GM10248 (cell line): ENCODE results near the gene MCTP2.

Experiments used
- CTCF ChIA-PET: fragments of 300-600 bp; sonication (Branson Sonifier 250); formaldehyde crosslinking; extraction: SDS; loops from one replicate; lab custom pipeline; 2021; ENCODE audit warnings: antibody characterized with exemption; lab: Yijun Ruan, JAX
- POLR2A ChIA-PET: fragments of 350-650 bp; sonication (Branson Sonifier 250); formaldehyde crosslinking; extraction: SDS; loops from one replicate; lab custom pipeline; 2020; ENCODE audit warnings: antibody characterized with exemption; lab: Yijun Ruan, JAX
- DNase-seq: peaks from one replicate; pipeline ENCODE4 v3.0.0; 2012; ENCODE audit errors: extremely low spot score
- CTCF ChIP-seq: IDR thresholded peaks from 2 replicates; pipeline ENCODE4 v1.5.1; 2012; ENCODE audit warnings: mild to moderate bottlenecking, low read depth; ENCODE audit errors: extremely low read depth, missing control alignments, control extremely low read depth

MCTP2 gene

DNA sequence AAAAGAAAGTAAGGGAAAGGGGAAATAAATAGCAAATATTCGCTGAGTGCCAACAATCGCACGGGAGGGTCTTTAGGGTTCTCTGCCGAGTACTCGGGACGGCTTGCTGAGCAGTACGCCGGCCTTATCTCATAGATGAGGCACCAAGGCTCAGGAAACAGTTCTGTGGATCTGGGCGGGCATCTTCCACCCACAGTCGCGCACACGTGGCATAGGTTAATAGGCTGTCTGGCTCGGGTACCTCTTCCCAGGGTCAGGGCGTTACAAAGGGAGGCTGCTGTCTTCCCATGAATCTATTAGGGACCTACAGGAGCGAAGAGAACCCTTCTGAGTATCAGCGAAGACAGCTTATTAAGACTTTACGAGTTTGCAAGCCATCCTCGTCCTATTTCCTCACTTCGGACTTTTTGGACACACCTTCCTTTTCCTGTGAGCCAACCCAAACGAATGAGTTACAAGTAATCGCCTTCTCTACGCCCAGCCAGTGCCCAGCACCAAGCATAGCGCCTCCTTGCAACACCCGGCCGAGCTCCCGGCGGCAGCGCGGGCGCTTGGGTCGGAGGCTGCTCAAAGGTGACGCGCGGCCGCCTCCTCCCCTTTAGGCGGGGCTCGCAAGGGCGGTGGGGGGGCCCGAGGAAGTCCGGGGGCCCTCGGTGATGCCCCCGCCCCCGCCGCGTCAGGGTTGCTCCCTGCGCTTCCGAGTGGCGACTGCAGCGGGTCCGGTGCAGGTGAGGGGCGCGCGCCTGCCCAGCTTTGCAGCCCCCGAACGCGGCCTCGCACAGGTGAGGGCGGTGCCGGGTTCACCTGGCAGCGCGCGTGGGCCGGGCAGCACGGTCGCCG lies at the start of gene MCTP2:
TSS of gene MCTP2 (plus strand) at position 679 of the 840 bp plus-strand sequence. CDS start 66,705 bp downstream, outside the sequence.
- no peak for TF ChIP-seq CTCF
- ChIA-PET POLR2A (no interaction called here), CTCF (interaction anchor here (1.3 to 2.9 kb wide), 5 partner anchors 7 to 93 kb away, joined by 4 to 11 read pairs (median 8); no protein-coding TSS in a partner anchor)
- DNase-seq, result peak; percentile 74

DNA sequence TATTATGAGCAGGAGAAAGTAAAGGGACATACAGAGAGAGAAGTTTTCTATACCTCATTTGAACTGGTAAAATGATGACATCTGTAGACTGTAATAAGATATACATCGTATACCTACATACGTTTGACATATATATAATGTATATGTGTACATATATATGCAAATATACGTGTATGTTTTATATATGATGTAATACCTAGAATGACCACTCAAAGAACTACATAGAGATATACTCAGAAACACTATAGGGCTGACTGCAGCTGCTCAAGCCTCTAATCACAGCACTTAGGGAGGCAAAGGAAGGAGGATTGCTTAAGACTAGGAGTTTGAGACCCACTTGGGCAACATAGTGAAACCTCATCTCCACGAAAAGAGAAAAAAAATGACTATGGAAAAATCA lies 48.5 kb upstream of the MCTP2 start:
- ChIA-PET CTCF (no interaction called here), POLR2A (no interaction called here)
- no peak for DNase-seq
- no peak for TF ChIP-seq CTCF

DNA sequence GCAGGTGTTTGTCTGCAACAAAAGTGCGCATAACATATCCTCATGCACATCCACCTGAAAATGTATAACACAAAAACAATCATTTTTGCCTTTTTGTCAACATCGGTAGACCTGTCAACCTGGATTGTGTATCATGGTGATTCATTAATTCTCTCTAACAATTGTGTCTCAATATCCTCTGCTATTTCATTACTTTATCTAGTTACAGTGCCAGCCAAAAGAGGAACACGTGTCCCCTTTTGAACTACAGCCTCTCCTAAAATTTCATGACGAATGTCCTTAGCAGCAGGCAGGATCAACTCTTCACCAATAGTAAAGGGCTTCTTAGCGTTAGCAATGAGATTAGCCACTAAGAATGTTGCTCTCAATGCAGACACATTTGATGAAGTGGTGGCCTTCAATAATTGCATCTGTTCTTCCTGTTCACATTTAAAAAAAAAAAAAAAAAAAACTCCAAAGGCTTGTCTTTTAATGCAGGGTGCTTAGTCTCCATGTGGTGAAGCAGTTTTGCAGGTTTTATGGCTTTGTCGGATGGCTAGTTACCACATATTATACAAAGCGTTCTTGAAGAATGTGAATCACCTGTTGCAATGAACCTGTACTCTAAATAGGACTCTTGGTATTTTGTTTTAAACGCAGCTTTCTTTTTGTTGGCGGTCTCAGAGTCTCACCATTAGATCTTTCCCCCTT lies 45.7 kb upstream of the MCTP2 start:
- POLR2A ChIA-PET, result no interaction called here
- no peak for TF ChIP-seq CTCF
- CTCF ChIA-PET, result interaction anchor here (1.2 to 1.6 kb wide), 3 partner anchors 21 to 139 kb away, joined by 3 to 5 read pairs (median 3); no protein-coding TSS in a partner anchor
- DNase-seq, result no peak

DNA sequence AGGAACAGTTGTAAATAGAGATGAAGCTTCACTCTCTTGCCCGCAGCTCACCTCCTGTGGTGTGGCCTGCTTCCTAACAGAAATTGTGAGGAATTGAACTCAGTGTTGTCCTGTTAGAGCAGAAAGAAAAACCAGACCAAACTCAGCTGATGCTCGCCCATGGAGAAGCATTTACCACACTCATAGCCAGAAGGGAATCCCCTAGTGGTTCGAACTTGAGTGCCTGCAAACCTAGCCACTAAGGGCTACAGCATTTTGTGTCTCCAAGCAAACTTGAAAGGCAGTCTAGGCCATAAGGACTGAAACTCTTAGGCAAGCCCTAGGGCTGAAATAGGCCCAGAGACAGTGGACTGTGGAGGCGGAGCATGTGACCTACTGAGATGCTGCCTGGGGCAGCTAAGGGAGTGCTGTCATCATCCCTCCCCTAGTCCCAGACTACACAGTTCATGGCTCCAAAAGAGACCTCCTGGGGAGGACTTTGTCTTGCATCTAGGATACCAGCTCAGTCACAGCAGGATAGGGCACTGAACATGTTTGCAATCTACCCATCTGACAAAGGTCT lies 44.5 kb upstream of the MCTP2 start:
- no peak for DNase-seq
- POLR2A ChIA-PET, result no interaction called here
- TF ChIP-seq CTCF, result no peak
- CTCF ChIA-PET, result interaction anchor here (1.2 to 1.6 kb wide), 3 partner anchors 23 to 138 kb away, joined by 3 to 5 read pairs (median 3); no protein-coding TSS in a partner anchor

- POLR2A ChIA-PET, result no interaction called here
- CTCF ChIA-PET, result no interaction called here
- no peak for TF ChIP-seq CTCF
- no peak for DNase-seq
Observed at GRCh38 chr15:94193906-94194305, 37.5 kb upstream of the MCTP2 start.

- ChIA-PET CTCF (interaction anchor here (1.2 kb wide), 1 partner anchor 126 kb away, joined by 3 read pairs; no protein-coding TSS in a partner anchor), POLR2A (no interaction called here)
Observed at GRCh38 chr15:94196531-94196930, 34.8 kb upstream of the MCTP2 start.

More at GRCh38 chr15:94196531-94196930, 34.8 kb upstream of the MCTP2 start:
- no peak for DNase-seq
- TF ChIP-seq CTCF, result no peak
